Embryonic facial prominence (tissue), 1 donor: Measurements from ENCODE around the gene KRT15.

Experiments
- DNase-seq: peaks from one replicate; pipeline ENCODE4 v3.0.0-alpha.2; 2016; ENCODE audit errors: extremely low spot score

KRT15 gene

GRCh38 chr17:41505007-41505808 lies 13.5 kb downstream of the KRT15 start, which contains the start of gene KRT13:
Gene KRT13 (minus strand): TSS chr17:41505612. CDS start chr17:41505550, 62 bp downstream.
- no peak for DNase-seq

GRCh38 chr17:41504246-41504977 lies 14.3 kb downstream of the KRT15 start:
- DNase-seq, result no peak

GRCh38 chr17:41503202-41503601 lies 15.5 kb downstream of the KRT15 start:
- no peak for DNase-seq

- no peak for DNase-seq
Measured at GRCh38 chr17:41500131-41500911, 18.4 kb downstream of the KRT15 start.

- DNase-seq, result no peak
Measured at GRCh38 chr17:41499714-41500113, 19.0 kb downstream of the KRT15 start.

- DNase-seq, result no peak
Measured at GRCh38 chr17:41498276-41498675, 20.4 kb downstream of the KRT15 start.

- no peak for DNase-seq
Measured at GRCh38 chr17:41496803-41497484, 21.7 kb downstream of the KRT15 start.

- DNase-seq, result no peak
Measured at GRCh38 chr17:41494524-41494923, 24.2 kb downstream of the KRT15 start.

GRCh38 chr17:41492771-41493170 lies 25.9 kb downstream of the KRT15 start:
- DNase-seq, result peak; percentile 100

GRCh38 chr17:41492351-41492750 lies 26.3 kb downstream of the KRT15 start:
- DNase-seq, result no peak

GRCh38 chr17:41491476-41491875 lies 27.2 kb downstream of the KRT15 start:
- DNase-seq, result no peak

GRCh38 chr17:41490000-41490990 lies 28.4 kb downstream of the KRT15 start:
- DNase-seq, result no peak

GRCh38 chr17:41489531-41489930 lies 29.2 kb downstream of the KRT15 start, which contains the start of gene KRT36:
Gene KRT36 (minus strand): TSS chr17:41489910. CDS start chr17:41489864, 46 bp downstream.
- no peak for DNase-seq

GRCh38 chr17:41486809-41487530 lies 31.7 kb downstream of the KRT15 start:
- no peak for DNase-seq

GRCh38 chr17:41486316-41486715 lies 32.4 kb downstream of the KRT15 start:
- DNase-seq, result no peak

GRCh38 chr17:41484920-41485904 lies 33.5 kb downstream of the KRT15 start:
- DNase-seq, result no peak

GRCh38 chr17:41483991-41484826 lies 34.5 kb downstream of the KRT15 start:
- no peak for DNase-seq
